Measurements from ENCODE around the gene PRPF19.

GRCh38 chr11:60871378-60872061 lies 34.9 kb downstream of the PRPF19 start:
- no peak for TF ChIP-seq CTCF (IDR thresholded peaks at IDR 0.05)
- no peak for TF ChIP-seq POLR2A (IDR thresholded peaks at IDR 0.05)
